HG03064 (cell line): ENCODE measurements around the gene TRIP13.
A peak's percentile ranks its signal among the peaks of the same experiment; 100 is the strongest.

ENCODE experiments used
- ATAC-seq: cut with Tn5 transposase; IDR thresholded peaks from one replicate; pipeline ENCODE4 v1.9.1; 2021; ENCODE audit warnings: low read depth; ENCODE audit not compliant: unreplicated experiment

Gene TRIP13

DNA sequence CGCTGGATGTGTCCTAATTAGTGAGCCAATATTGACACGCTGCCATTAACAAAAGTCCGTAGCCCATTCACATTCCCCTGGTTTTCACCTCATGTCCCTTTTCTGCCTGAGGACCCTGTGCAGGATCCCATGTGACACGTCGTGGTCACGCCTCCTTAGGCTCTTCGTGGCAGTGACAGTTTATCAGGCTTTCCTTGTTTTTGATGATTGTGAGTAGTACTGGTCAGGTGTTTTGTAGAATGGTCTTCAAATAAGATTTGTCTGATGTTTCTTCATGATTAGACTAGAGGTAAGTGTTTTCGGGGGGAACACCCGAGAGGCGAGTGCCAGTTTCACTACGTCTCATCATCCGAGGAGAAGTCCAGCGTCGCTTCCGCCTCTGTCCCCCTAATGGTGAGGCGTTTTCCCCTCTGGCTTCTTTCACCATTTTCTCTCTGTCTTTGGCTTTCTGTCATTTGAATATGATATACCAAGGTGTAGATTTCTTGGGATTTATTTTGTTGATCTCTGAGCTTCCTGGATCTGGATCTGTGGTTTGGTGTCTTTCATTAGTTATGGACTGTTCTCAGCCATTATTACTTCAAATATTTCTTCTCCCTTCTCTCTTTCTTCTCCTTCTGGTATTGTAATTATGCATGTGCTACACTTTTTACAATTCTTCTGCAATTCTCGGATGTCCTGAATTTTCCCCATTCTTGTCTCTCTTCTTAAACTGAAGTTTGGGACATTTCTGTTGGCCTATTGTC lies 57.3 kb downstream of the TRIP13 start:
- no peak for ATAC-seq

- ATAC-seq: no peak
Measured at GRCh38 chr5:951940-952596, 59.4 kb downstream of the TRIP13 start.

DNA sequence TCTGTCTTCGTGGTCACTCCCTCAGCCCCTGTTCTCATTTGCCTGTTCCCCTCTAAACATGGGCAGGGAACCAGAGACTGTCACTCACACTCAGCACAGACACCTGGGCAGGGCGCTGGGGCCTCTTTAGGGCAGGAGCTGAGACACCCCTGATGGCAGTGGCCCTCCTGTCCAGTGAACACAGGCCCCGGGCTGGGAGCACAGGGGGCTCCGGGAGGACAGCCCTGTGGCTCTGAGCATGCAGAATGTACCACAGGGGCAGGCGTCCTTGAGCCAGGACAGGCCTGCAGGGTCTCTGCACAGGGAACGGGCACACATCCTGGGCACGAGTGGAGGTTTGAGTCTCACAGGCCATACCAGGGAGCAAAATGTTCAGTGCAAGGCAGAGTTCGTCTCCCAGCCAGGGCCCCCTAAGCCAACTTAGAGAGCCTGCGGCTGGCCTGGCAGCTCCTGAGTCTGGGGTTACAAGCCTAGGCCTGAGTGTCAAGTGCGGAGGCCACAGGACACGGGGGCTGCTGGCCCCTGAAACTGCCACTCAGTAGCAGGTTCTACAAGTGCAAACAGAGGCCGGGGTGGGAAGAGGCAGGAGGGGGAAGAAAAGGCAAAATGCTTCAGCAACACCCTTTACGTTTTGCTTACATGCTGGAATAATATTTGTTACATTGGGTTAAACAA lies 60.0 kb downstream of the TRIP13 start:
- no peak for ATAC-seq

GRCh38 chr5:953535-954449 lies 61.1 kb downstream of the TRIP13 start:
- ATAC-seq: no peak

DNA sequence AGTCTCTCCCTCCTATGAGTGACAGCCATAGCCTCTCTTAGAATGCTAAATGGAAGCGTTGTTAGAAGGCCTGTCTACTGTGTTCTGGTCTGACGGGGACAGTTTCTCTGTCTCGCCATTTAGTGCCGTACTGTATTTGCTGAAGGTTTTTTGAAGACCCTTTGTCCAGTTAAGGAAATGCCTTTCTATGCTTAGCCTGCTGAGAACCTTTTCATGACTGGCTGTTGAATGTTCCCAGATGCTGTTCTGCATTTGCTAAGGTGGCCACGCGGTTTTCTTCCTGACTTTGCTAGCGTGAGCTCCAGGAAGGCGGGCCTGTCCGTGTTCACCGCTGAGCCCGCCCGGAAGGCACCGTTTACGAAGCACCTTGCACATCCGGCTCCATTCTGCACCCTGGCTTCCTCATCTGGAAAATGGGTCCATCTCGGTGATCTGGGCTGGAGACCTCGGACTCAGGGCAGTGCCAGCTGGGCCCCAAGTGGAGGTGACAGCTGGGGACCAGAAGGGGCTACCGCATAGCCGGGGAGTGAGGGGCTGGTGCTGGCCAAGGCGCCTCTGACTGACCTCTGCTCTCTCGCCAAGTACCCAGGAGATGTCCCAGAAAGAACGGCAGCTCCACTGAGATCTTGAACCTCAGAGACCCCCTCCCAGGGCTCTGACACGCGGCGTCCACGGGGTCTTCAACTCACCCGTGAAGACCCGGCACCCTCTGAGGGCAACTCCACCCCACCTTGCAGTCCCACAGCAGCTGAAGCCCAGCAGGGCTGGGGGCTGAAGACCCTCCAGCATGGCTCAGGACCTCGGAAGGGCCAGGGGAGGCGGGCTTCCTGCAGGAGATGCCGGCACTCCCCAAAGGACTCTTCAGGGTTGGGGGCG lies 63.4 kb downstream of the TRIP13 start:
- ATAC-seq: no peak

GRCh38 chr5:956941-957747 lies 64.5 kb downstream of the TRIP13 start:
- ATAC-seq: peak; percentile 83

GRCh38 chr5:957748-958485 lies 65.2 kb downstream of the TRIP13 start:
- ATAC-seq: no peak

DNA sequence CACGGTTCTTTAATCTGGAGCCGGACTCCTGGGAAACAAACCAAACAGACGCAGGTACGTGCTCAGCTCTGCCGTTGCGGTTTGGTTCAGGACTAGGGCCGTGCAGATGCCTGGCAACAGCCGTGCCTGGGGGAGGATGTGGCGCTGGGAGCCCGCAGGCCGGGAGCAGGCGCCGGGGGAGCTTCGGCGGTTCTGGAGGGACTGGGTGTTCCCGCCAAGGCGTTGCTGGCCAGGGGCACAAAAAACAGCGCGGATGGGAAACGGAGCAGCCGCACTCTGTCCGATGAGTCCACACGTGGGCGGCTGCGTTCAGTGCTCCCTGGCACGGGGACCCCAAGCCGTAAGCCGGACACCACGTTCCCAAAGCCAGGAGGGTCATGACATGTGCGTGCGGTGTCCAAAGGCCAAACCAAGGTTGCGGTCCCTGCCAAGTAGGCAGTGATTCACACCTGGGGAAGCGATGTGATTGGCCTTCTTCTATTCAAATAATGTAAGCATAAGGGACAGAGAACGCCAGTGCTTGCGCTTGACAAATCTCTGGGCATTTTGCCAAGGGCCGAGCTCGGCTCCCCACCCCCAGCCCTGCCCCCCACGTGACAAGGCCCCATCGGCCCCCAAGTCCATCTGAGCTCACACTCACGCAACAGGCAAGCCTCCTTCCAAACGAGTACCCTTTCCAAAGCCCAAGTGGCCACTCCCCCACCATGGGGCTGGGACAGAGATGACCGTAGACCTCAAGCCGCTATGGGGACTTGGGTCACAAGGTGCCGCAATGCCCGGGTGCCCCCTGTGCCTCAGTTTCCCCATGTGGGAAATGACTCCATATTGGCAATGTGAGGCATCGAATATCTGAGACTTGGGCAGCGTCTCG lies 66.3 kb downstream of the TRIP13 start:
- ATAC-seq: no peak

- ATAC-seq: no peak
Measured at GRCh38 chr5:959581-960531, 67.2 kb downstream of the TRIP13 start.

GRCh38 chr5:960551-960950 lies 67.9 kb downstream of the TRIP13 start:
- no peak for ATAC-seq

DNA sequence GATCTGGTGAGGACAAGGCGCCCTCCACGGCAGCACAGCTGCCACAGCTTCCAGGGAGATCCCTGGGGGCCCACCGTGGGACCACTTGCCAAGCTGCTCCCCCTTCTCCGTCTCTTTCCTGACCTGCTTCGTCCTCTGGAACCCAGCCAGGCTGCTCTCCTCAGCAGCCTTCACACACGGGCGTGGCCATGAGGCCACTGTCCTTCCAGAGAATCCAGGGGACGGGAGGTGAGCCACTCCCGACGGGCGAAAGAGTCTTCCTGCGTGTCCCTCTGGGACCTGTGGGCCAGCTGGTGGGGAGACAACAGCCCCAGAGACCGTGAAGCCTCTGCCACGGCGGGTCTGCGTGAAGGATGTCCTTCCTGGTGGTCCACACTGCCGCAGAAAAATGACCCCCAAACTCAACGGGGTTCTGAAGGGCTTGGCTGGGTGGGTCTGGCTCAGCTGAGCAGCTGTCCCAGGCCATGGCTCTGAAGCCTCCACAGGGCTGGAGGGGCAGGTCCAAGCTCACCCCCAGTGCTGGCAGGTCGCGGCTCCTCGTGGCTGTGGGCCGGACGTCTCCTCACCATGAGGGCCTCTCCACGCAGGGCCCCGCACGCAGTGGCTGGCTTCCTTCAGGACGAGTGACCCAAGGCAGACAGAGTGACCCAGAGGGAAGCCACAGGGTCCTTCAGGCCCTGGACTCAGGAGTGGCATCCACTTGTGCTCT lies 68.5 kb downstream of the TRIP13 start:
- no peak for ATAC-seq

- no peak for ATAC-seq
Measured at GRCh38 chr5:961711-962240, 69.1 kb downstream of the TRIP13 start.

- ATAC-seq: no peak
Measured at GRCh38 chr5:962386-962785, 69.7 kb downstream of the TRIP13 start.

DNA sequence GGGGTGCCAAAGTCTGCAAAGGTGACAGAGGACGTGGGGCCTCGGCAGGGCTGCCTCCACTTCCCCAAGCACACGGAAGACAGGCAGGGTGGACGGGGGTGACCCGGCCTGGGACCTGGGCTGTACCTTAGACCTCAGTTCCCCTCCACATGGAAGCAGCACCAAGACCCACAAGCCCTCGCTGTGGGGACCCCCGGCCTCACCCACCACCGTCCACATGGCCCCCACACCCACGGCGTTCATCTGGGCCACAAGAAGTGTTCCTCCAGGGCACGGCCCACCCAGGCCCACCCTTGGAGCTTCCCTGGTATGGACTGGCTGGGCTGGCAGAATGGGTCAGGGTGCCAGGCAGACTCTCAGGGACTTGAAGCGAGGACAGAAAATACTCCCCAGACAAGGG lies 70.1 kb downstream of the TRIP13 start:
- ATAC-seq: no peak

GRCh38 chr5:963310-963672 lies 70.6 kb downstream of the TRIP13 start:
- ATAC-seq: peak; percentile 27
